ENCODE data around the gene SLAMF1.

The SLAMF1 gene

DNA sequence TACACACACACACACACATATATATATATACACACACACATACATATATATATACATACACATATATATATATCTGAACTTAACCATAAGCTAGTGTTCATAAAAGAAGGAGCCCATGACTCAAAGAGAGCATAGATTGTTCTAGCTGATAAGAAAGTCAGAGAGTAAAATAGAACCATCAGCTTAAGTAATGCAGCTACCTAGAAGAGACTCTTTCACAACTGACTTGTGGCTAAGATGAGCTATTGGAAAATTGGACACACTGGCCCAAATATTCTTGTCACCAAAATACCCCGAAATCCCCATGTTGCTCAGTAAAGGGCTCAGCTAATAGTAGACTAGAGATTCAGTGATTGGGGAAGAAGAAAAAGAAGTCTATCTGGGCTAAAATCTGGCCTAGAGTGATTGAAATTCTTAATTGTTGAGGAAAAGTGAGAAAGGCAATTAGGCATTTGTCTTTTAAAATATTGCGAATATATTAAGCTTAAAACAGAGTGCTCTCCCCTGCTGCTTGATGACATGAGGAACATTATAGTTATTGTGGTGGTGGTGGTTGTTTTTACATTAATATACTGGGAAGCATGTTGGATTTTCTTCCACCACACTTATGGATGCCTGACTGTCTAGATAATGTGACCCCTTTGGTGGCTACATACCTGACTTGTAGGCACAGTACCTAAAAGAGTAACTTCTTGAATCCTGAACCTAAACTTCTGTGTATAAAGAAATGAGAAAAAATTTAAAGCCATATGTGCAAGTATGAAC lies 6.3 kb downstream of the SLAMF1 start:
- DNase-seq (ENCODE audit: low read depth in 2 of 2) = no peak

DNA sequence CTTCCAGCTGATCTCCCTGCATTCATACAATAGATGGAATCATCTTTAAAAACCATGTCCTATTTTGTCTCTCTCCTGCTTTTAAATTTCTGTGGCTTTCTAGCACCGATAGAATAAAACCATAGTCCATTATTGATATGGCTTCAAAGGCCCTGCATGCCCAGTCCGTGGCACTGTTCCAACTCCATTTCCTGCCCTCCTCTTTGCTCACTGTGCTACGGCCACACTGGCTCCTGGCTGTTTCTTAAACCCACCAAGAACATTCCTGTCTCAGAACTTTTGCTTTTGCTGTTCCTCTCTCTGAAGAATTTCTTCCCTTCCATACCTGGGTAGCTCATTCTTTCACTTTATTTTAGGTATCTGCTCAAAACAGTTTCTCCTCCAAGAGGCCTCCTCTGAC lies 7.2 kb downstream of the SLAMF1 start:
- no peak for DNase-seq (ENCODE audit: low read depth in 2 of 2)

GRCh38 chr1:160638926-160639325 lies 7.9 kb downstream of the SLAMF1 start:
- DNase-seq (ENCODE audit: low read depth in 2 of 2) = no peak

- DNase-seq (ENCODE audit: low read depth in 2 of 2) = no peak
Measured at GRCh38 chr1:160638540-160638857, 8.3 kb downstream of the SLAMF1 start.

GRCh38 chr1:160637821-160638539 lies 8.9 kb downstream of the SLAMF1 start:
- no peak for DNase-seq (ENCODE audit: low read depth in 2 of 2)

DNA sequence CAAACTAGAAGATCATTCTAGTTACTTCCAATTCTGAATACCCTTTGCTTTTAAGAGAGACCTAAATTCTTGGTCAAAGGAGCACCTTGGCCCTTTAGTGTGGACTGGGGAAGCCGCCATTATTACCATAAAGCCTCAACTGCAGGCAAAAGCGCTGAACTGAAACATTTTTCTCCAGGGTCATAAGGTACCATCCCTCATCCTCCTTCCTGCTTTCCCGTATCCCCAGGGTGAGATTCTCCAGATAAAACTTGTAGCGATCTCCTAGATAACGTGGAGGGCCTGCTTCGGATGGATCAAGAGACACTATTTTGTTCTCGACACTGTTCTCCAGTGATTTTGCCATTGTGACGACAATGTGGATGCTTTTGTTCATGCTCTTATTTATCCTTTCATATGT lies 9.8 kb downstream of the SLAMF1 start:
- no peak for DNase-seq (ENCODE audit: low read depth in 2 of 2)

DNA sequence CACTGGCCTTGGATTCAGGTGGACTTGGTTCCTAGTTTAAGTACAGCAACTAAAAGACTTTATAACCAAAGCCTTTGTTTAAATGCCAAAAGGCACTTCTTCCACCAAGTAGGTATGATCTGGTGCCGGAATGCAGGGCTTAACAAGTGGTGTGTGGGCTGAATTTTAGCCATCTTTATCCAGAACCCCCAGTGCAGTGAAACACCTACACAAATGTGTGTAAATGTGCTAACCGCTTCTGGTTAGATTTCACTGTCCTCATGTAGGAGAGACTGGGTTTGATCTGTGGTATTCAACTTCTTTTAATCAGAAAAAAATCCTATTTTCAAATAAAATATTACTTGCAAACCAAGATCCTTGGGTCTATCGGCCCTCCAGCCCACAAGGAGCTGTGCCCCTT lies 10.3 kb downstream of the SLAMF1 start:
- DNase-seq (ENCODE audit: low read depth in 2 of 2) = no peak

GRCh38 chr1:160636076-160636475 lies 10.8 kb downstream of the SLAMF1 start:
- DNase-seq (ENCODE audit: low read depth in 2 of 2) = no peak

DNA sequence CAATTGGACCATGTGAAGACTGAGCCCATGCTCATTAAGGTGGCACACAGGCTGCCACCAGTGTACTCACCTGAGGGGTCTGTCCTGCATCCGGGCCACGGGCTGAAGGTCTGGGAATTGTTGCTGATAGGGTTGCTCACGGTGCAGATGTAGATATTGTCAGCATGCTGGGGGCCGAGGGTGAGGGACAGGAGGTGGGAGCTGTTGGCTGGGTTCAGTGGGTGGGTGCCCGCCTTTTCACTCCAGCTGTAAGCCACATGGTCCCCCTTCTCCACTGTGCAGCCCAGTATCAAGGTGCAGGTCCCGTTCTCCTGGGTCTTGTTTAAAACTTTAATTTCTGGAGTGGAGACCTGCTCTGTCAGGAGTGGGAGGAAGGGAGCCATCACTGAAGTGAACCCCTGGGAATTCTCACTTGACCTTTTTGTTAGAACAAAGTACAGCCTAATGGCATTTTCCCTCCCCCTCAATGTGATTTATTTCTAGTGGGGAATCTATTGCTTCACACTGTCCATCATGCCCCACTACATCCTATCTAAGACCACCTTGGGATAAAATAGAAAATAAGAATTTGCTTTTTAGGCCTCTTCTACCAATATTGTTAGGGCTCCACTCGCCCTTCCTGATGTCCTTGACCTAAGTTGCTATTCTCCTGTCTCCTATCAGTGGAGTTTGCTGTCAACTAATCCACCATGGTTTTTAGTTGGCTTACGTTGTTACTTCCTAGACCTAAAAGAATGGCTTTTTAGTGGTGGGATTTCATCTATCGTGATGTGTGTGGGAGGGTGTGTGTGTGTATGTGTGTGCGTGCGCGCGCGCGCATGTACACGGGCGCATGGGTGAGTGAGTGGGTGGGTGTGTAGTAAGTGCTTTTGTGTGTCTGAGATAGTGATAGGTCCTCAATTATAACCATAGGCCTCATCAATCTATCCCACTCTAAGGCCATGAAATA lies 12.0 kb downstream of the SLAMF1 start:
- DNase-seq (ENCODE audit: low read depth in 2 of 2) = no peak

DNA sequence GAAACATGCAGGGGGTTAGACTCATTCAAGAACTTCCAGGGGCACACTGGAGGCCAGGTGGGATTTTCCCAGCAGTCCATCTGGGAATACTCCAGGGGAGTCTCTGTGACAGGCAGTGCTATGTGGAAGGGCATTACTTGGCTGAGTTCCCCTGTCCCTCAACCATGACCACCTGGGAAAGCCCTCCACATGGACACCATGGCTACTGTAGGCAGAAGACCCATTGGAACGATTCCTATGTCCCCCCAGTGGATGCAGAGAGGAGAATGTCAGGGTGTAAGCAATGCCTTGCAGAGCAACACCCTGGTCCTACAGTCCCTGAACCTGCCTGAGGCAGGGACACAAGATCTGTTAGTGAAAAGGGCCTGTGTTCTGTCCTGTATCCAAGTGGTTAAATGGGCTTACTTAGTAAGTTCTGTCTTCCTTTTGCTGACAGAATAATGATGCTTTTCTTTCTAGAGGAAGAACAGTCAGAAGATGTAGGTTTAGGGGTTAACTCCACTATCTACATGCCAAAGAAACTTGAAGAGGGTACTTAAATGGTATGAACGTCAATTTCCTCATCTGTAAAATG lies 13.4 kb downstream of the SLAMF1 start:
- DNase-seq (ENCODE audit: low read depth in 2 of 2) = no peak

- DNase-seq (ENCODE audit: low read depth in 2 of 2) = no peak
Measured at GRCh38 chr1:160631983-160632625, 14.7 kb downstream of the SLAMF1 start.

DNA sequence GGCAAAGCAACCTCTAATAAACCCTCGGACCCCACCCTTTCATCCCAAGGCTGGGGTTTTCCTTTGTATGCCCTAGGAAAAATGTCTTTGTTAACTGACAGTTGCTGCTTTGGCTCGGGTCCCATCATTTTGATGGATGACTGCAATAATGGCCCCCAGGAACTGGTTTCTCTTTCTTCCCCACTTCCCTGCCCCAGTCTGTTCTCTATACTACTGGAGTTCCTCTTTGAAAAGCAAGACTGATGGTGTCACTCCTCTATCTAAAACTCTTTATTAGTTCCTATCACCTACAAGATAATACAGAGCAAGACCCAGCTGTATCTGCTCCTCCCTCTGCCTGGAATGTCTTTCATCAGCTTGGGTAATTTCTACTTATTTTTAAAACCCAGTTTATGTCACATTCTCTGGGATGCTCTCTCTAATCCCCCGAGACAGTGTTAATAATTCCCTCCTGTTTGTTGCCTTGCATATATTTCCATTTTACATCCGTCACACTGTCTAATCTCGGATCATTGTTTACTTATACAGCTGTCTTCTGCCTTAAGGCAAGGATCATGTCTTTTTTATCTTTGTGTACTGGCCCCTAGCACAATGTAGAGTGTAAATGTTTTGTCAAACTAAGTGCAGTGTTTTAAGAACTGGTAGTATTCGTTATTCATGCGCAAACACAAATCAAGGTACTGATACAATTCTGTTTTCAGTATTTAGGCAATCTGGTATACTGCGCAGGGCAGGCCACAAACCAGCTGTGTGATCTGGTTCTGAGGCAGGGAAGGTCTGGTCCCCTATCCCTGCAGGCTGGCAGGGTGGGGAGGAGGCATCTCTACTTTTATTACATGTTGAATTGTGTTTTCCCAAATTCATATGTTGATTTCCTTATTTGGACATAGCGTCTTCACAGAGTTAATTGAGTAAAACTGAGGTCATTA lies 16.1 kb downstream of the SLAMF1 start:
- no peak for DNase-seq (ENCODE audit: low read depth in 2 of 2)

- DNase-seq (ENCODE audit: low read depth in 2 of 2) = peak in 1 of 2 donors; percentile 44
Measured at GRCh38 chr1:160629286-160630210, 17.3 kb downstream of the SLAMF1 start.

- DNase-seq (ENCODE audit: low read depth in 2 of 2) = no peak
Measured at GRCh38 chr1:160628799-160629263, 18.0 kb downstream of the SLAMF1 start.

- peak in 1 of 2 donors; percentile 68 for DNase-seq (ENCODE audit: low read depth in 2 of 2)
Measured at GRCh38 chr1:160627677-160628289, 19.1 kb downstream of the SLAMF1 start.

DNA sequence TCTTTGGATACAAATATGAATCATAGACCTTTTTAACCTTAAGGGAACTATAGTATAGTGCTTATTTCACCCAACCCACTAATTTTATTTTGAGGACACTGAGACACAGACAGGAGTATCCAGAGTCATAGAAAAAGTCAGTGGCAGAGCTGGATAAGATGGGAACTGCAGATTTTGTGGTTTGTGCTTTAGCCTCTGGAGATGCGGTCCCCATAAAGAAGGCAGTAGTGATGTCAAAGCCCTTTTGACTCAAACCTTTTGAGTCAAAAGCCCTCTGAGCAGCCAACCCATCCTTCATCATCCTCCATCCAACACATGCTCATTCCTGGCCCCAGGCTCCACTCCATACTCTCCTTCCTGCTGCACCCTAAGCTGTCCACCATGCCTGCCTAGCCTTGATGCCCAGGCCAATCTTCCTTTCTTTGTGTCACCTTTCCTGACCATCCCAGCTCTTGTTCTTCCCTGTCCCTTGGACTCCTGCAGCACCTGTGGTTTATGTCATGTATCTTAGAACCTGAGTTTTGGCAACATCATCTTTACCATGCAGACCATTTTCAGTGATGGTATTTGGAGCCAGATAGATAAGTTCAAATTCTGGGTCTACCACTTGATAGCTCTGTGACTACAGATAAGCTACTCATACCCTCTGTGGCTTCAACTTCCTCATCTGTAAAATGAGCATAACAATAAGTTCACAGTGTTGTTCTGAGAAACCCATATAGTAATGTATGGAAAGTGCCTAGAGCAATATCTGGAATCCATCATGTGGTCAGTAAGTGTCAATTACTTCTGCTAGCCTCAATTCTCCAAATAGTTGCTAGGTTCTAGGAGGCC lies 20.1 kb downstream of the SLAMF1 start:
- no peak for DNase-seq (ENCODE audit: low read depth in 2 of 2)

DNA sequence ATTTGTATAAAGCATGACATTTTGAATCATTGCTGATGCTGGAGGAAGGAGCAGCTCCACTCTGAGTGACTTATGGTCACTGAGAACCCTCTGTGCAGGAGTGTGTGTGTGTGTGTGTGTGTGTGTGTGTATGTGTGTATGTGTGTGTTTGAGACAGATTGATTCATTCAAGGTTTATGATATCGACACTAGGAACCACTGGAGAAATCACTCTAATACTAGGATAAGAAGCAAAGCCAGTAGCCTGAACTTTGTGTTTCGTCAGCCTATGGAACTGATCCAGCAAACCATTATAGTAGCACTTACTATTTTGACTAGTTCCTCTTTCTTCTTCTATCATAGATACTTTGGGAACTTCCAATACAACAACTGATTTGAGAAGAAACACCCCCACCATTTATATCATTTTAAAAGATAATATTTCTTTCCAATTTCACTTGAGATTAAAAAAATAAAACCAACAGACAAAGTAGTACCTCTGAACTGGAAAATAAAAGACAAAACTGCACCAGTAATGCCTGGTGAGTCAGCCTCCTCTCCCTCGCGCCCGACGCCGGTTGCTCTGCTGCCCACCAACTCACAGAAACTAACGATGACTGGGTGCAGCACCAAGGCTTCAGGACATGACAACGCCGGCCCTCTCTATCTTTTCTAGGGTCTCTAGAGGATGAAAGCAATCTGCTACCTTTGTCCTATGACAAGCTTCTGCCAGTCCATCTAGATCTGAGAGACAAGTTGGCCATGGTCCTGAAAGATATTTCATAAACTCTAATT lies 20.9 kb downstream of the SLAMF1 start:
- DNase-seq (ENCODE audit: low read depth in 2 of 2) = peak; percentile 66 to 69

Measured in stimulated activated CD8-positive, alpha-beta memory T cell treated with anti-CD3 and anti-CD28 coated beads, Interleukin-15, amount 100 ng/mL, for 48 hours (primary cell).